ENCODE data around the gene RETN. TPM values are rescaled to one million over a fixed set of nuclear protein-coding genes. Genes with fewer than 3 reads are reported as not detected.

RETN gene
- polyA plus RNA-seq, 1 of the 3 experiments (the other 2 are of a cell fraction) = not detected

DNA sequence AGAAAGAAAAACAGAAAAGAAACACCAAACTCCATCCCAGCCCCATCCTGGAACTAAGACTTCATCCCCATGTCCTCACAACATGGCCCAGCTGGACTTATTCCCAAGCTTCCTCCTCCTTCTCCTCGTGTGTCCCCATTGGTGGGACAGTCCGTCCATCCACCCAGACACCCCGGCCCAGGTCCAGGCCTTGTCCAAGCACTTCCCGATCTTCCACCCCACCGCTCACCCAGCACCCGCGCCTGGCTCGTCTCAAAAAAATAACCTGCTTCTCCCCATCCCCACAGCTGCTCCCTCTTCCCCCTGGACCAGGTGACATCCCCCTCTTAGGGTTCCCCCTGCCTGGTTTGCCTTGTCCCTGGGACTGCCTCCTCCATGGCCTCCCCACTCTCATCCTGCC, 34.5 kb downstream of the RETN start:
- no peaks in the 10 kb centered on the region for H3K36me3 ChIP-seq (replicated peaks in 1 of 2; ENCODE audit: control insufficient read depth in 1 of 2, insufficient read depth in 2 of 2, low read length in 1 of 2)
- no peaks in the 10 kb centered on the region for H3K9me2 ChIP-seq
- H3K9me3 ChIP-seq = no peaks in the 10 kb centered on the region
- H3K79me2 ChIP-seq (ENCODE audit: insufficient read depth) = no peaks in the 10 kb centered on the region
- peaks cover 69% of the 10 kb centered on the region for H3K27me3 ChIP-seq (ENCODE audit: insufficient read depth)
- no peak overlapping the region for H3K27ac ChIP-seq (ENCODE audit: low read depth in 2 of 2, low read length in 1 of 2)
- no peak overlapping the region for H3K9ac ChIP-seq
- CTCF ChIA-PET = no interaction called here
- POLR2A ChIA-PET = no interaction called here
- no peak for DNase-seq
- H3F3A ChIP-seq (replicated peaks; ENCODE audit: insufficient read depth) = no peaks in the 10 kb centered on the region
- no peaks in the 10 kb centered on the region for H4K20me1 ChIP-seq (ENCODE audit: insufficient read depth)
- 20% methylated on average over 8 of the region's 8 CpGs for WGBS (ENCODE audit: low lambda C conversion rate)
- no peak for TF ChIP-seq SIN3A (IDR thresholded peaks at IDR 0.05; ENCODE audit: borderline replicate concordance, low read depth, low read length)
- no peak for TF ChIP-seq MEF2A (IDR thresholded peaks at IDR 0.05; ENCODE audit: borderline replicate concordance, low read depth)
- TF ChIP-seq, protein P1, sequence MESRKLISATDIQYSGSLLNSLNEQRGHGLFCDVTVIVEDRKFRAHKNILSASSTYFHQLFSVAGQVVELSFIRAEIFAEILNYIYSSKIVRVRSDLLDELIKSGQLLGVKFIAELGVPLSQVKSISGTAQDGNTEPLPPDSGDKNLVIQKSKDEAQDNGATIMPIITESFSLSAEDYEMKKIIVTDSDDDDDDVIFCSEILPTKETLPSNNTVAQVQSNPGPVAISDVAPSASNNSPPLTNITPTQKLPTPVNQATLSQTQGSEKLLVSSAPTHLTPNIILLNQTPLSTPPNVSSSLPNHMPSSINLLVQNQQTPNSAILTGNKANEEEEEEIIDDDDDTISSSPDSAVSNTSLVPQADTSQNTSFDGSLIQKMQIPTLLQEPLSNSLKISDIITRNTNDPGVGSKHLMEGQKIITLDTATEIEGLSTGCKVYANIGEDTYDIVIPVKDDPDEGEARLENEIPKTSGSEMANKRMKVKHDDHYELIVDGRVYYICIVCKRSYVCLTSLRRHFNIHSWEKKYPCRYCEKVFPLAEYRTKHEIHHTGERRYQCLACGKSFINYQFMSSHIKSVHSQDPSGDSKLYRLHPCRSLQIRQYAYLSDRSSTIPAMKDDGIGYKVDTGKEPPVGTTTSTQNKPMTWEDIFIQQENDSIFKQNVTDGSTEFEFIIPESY (IDR thresholded peaks at IDR 0.05; ENCODE audit: borderline replicate concordance, low read depth) = no peak
- TF ChIP-seq PBX3 (IDR thresholded peaks at IDR 0.05) = peak; percentile 27; the same call in 1 of the 2 replicates
- no peak overlapping the region for H2AFZ ChIP-seq (ENCODE audit: low read depth)
- no peaks in the 10 kb centered on the region for H3K4me1 ChIP-seq (ENCODE audit: control insufficient read depth in 1 of 2, insufficient read depth in 2 of 2, low read depth in 1 of 2, low read length in 1 of 2)
- no peak overlapping the region for H3K4me3 ChIP-seq (ENCODE audit: low read depth in 2 of 2, low read length in 1 of 2)
- H3K4me2 ChIP-seq = no peak overlapping the region

DNA sequence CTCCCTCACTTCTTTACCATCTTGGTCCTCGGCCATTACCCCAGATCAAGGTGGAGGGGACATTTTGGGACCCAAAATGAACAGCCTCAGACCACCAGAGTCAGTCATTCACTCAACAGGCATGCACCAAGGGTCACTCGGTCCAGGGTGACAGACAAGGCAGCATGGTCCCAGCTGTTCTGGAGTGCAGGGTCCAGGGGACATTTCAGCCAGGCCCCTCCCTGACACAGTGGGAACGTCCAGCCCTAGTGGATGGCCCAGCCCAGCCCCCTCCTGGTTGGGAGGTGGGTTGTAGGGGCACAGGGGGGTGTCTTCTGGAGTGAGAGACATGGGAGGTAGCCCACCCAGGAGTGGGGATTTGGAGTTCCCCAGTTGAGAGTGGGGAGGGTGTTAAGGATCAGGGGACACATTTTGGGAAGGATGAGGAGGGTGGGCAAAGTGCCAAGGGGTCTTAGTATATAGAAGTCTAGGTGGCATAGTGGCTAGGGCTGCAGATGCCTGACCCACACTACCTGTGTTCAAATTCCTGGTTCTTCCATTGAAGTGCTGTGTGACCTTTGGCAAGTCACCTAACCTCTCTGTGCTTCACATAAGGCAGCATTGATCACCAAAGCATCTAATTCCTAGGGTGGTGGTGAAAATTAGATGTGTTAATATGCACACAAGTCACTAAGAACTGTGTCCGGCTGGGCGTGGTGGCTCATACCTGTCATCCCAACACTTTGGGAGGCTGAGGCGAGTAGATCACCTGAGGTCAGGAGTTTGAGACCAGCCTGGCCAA, 35.6 kb downstream of the RETN start:
- H3K4me3 ChIP-seq (ENCODE audit: low read depth in 2 of 2, low read length in 1 of 2) = no peak overlapping the region
- no peak overlapping the region for H3K4me2 ChIP-seq
- H2AFZ ChIP-seq (ENCODE audit: low read depth) = no peak overlapping the region
- H3K9me2 ChIP-seq = no peaks in the 10 kb centered on the region
- H3K4me1 ChIP-seq (ENCODE audit: control insufficient read depth in 1 of 2, insufficient read depth in 2 of 2, low read depth in 1 of 2, low read length in 1 of 2) = no peaks in the 10 kb centered on the region
- no peak overlapping the region for H3K9ac ChIP-seq
- TF ChIP-seq GATA2 (CRISPR knock-in tag; IDR thresholded peaks at IDR 0.05) = no peak
- no peak for TF ChIP-seq CHD2 (IDR thresholded peaks at IDR 0.05; ENCODE audit: low read length, partially characterized antibody)
- TF ChIP-seq ELF1 (IDR thresholded peaks at IDR 0.05) = no peak
- no peak for TF ChIP-seq JUND (IDR thresholded peaks at IDR 0.05)
- TF ChIP-seq SIN3A (IDR thresholded peaks at IDR 0.05; ENCODE audit: borderline replicate concordance, low read depth, low read length) = no peak
- TF ChIP-seq TAF1 (IDR thresholded peaks at IDR 0.05; ENCODE audit: borderline replicate concordance, low read depth, low read length) = no peak
- TF ChIP-seq SMC3 (IDR thresholded peaks at IDR 0.05; ENCODE audit: low read depth, low read length) = no peak
- no peak for TF ChIP-seq MAX (IDR thresholded peaks at IDR 0.05; ENCODE audit: low read depth)
- no peak for TF ChIP-seq IRF3 (IDR thresholded peaks at IDR 0.05; ENCODE audit: low read depth, low read length)
- no peak for TF ChIP-seq USF2 (IDR thresholded peaks at IDR 0.05; ENCODE audit: borderline replicate concordance, low read depth, low read length)
- TF ChIP-seq FOXJ3 (CRISPR knock-in tag; IDR thresholded peaks at IDR 0.05) = no peak
- no peak for TF ChIP-seq EZH2phosphoT487 (IDR thresholded peaks at IDR 0.05; ENCODE audit: borderline replicate concordance, low read depth)
- TF ChIP-seq MXI1 (IDR thresholded peaks at IDR 0.05; ENCODE audit: low read depth, low read length) = no peak
- TF ChIP-seq GABPA (IDR thresholded peaks at IDR 0.05; ENCODE audit: low read depth) = no peak
- TF ChIP-seq, protein P2, sequence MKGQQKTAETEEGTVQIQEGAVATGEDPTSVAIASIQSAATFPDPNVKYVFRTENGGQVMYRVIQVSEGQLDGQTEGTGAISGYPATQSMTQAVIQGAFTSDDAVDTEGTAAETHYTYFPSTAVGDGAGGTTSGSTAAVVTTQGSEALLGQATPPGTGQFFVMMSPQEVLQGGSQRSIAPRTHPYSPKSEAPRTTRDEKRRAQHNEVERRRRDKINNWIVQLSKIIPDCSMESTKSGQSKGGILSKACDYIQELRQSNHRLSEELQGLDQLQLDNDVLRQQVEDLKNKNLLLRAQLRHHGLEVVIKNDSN (IDR thresholded peaks at IDR 0.05; ENCODE audit: borderline replicate concordance, low read depth) = no peak
- no peak for TF ChIP-seq POLR2AphosphoS5 (IDR thresholded peaks at IDR 0.05; ENCODE audit: low read depth, low read length)
- TF ChIP-seq TEAD4 (IDR thresholded peaks at IDR 0.05; ENCODE audit: borderline replicate concordance, insufficient read depth) = no peak
- peaks cover 63% of the 10 kb centered on the region for H3K27me3 ChIP-seq (ENCODE audit: insufficient read depth)
- no peaks in the 10 kb centered on the region for H3K36me3 ChIP-seq (replicated peaks in 1 of 2; ENCODE audit: control insufficient read depth in 1 of 2, insufficient read depth in 2 of 2, low read length in 1 of 2)
- ChIA-PET POLR2A (no interaction called here), CTCF (interaction anchor here (0.8 kb wide), 1 partner anchor 24 kb away, joined by 4 read pairs; the partner anchor contains the start of gene TRAPPC5)
- no peaks in the 10 kb centered on the region for H4K20me1 ChIP-seq (ENCODE audit: insufficient read depth)
- no peak for DNase-seq
- 29% methylated on average over 6 of the region's 6 CpGs for WGBS (ENCODE audit: low lambda C conversion rate)
- no peaks in the 10 kb centered on the region for H3K79me2 ChIP-seq (ENCODE audit: insufficient read depth)
- H3F3A ChIP-seq (replicated peaks; ENCODE audit: insufficient read depth) = no peaks in the 10 kb centered on the region
- H3K27ac ChIP-seq (ENCODE audit: low read depth in 2 of 2, low read length in 1 of 2) = no peak overlapping the region
- no peaks in the 10 kb centered on the region for H3K9me3 ChIP-seq

Data from SK-N-SH (cell line).